Gastroesophageal sphincter (tissue), 3 donors: ENCODE results near the gene SIN3A.

Experiments used
- EP300 ChIP-seq: sonication (generic); formaldehyde crosslinking; IDR thresholded peaks from one replicate; pipeline ENCODE4 v1.6.1; 2017; ENCODE audit warnings: antibody characterized with exemption, mild to moderate bottlenecking
- POLR2A ChIP-seq, 2 donors: fragments of 450-650 bp; IDR thresholded peaks; one replicate each; pipeline ENCODE4 v1.6.1; 2017; ENCODE audit warnings: antibody characterized with exemption in 2 of 2, mild to moderate bottlenecking in 2 of 2, moderate library complexity in 1 of 2
- POLR2AphosphoS5 ChIP-seq: sonication (generic); formaldehyde crosslinking; IDR thresholded peaks from one replicate; pipeline ENCODE4 v1.6.1; 2017; ENCODE audit warnings: antibody characterized with exemption
- TF ChIP-seq, protein P1 (sequence below), 4 experiments: fragments of 200-600 bp in 2 of 4; fragments of 450-650 bp in 2 of 4; sonication (generic) in 1 of 4; IDR thresholded peaks; one replicate each; pipeline ENCODE4 v1.5.1; 2017 to 2019; ENCODE audit warnings: antibody characterized with exemption in 4 of 4, mild to moderate bottlenecking in 2 of 4, moderate library complexity in 2 of 4

DNA sequence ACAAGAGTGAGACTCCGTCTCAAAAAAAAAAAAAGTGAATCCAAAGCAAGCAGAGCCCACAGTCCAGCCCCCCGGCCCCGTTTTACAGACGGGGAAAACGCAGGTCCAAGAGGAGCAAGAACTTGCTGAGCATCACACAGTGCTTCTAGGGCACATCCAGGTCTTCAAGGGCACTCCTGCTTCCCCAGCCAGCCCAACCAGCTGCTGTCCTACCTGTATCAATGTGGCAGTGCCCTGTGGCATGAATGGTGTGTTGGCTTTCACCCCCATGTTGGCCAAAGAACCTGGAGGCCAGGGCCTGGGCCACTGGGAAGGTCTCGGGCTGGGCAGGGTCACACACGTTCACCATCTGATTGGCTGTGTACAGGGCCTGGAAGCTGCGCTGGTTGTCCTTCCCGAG lies 87.7 kb downstream of the SIN3A start:
- TF ChIP-seq, protein P1, sequence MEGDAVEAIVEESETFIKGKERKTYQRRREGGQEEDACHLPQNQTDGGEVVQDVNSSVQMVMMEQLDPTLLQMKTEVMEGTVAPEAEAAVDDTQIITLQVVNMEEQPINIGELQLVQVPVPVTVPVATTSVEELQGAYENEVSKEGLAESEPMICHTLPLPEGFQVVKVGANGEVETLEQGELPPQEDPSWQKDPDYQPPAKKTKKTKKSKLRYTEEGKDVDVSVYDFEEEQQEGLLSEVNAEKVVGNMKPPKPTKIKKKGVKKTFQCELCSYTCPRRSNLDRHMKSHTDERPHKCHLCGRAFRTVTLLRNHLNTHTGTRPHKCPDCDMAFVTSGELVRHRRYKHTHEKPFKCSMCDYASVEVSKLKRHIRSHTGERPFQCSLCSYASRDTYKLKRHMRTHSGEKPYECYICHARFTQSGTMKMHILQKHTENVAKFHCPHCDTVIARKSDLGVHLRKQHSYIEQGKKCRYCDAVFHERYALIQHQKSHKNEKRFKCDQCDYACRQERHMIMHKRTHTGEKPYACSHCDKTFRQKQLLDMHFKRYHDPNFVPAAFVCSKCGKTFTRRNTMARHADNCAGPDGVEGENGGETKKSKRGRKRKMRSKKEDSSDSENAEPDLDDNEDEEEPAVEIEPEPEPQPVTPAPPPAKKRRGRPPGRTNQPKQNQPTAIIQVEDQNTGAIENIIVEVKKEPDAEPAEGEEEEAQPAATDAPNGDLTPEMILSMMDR (IDR thresholded peaks at IDR 0.05), result no peak
- TF ChIP-seq POLR2AphosphoS5 (no peak), POLR2A (IDR thresholded peaks at IDR 0.05) (no peak), EP300 (no peak)
